Ovary (tissue), 3 donors: ENCODE measurements around the gene AP5S1.

ENCODE experiments used
- POLR2A ChIP-seq: fragments of 450-650 bp; IDR thresholded peaks from one replicate; pipeline ENCODE4 v1.6.1; 2017; ENCODE audit warnings: antibody characterized with exemption, mild to moderate bottlenecking, moderate library complexity
- TF ChIP-seq, protein P1 (sequence below), 3 donors: fragments of 450-650 bp in 2 of 3; fragments of 200-600 bp in 1 of 3; IDR thresholded peaks; one replicate each; pipeline versions ENCODE4 v1.5.1 to v1.8.0; 2016 to 2022; ENCODE audit warnings: antibody characterized with exemption in 3 of 3, mild to moderate bottlenecking in 1 of 3
- donor health status: DM: no; HTN: no; CAD: no.

DNA sequence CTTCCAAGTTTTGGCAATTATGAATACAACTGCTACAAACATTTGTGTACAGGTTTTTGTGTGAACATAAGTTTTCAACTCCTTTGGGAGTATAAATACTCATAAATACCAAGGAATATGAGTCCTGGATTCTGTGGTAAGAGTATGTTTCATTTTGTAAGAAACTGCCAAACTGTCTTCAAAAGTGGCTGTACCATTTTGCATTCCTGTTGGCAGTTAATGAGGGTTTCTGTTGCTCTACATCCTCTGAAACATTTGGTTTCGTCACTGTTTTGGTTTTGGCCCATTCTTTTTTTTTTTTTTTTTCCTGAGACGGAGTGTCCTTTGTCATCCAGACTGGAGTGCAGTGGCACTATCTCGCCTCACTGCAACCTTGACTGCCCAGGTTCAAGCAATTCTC is 8.5 kb downstream of the AP5S1 start:
- TF ChIP-seq, protein P1, sequence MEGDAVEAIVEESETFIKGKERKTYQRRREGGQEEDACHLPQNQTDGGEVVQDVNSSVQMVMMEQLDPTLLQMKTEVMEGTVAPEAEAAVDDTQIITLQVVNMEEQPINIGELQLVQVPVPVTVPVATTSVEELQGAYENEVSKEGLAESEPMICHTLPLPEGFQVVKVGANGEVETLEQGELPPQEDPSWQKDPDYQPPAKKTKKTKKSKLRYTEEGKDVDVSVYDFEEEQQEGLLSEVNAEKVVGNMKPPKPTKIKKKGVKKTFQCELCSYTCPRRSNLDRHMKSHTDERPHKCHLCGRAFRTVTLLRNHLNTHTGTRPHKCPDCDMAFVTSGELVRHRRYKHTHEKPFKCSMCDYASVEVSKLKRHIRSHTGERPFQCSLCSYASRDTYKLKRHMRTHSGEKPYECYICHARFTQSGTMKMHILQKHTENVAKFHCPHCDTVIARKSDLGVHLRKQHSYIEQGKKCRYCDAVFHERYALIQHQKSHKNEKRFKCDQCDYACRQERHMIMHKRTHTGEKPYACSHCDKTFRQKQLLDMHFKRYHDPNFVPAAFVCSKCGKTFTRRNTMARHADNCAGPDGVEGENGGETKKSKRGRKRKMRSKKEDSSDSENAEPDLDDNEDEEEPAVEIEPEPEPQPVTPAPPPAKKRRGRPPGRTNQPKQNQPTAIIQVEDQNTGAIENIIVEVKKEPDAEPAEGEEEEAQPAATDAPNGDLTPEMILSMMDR (IDR thresholded peaks at IDR 0.05), result no peak
- no peak for TF ChIP-seq POLR2A
